ENCODE measurements around the gene COL18A1. TPM values are rescaled to one million over a fixed set of nuclear protein-coding genes. Genes with fewer than 3 reads are reported as not detected.

COL18A1 gene
- total and polyA plus RNA-seq, 9 of the 15 experiments (the other 6 are each of a cell fraction or from before 2014, with no cell fraction given), result 0.14 to 16.4 (median 2.0) TPM

- TF ChIP-seq MYNN (IDR thresholded peaks at IDR 0.05) (peak; percentile 94; the same call in 1 of the 2 replicates), MYNN (CRISPR knock-in tag; IDR thresholded peaks at IDR 0.05) (no peak), SOX6 (IDR thresholded peaks at IDR 0.05) (peak; percentile 95), CBX5 (IDR thresholded peaks at IDR 0.05; ENCODE audit: borderline replicate concordance, low read depth) (0 out of 2 replicates have a peak, but pooled peaks have one; percentile 40), NCOR1 (IDR thresholded peaks at IDR 0.05) (peak; percentile 98), SREBF2 (CRISPR knock-in tag; IDR thresholded peaks at IDR 0.05) (no peak), ZNF57 (CRISPR knock-in tag; IDR thresholded peaks at IDR 0.05) (no peak), TFAM (CRISPR knock-in tag; conservative IDR thresholded peaks at IDR 0.05) (no peak), ZNF124 (CRISPR knock-in tag; IDR thresholded peaks at IDR 0.05) (no peak), FOXK1 (CRISPR knock-in tag; IDR thresholded peaks at IDR 0.05; ENCODE audit: borderline replicate concordance) (no peak), POLR2AphosphoS5 (IDR thresholded peaks at IDR 0.05; ENCODE audit: control insufficient read depth, insufficient read depth, low read depth, low read length) (peak; percentile 98), L3MBTL2 (IDR thresholded peaks at IDR 0.05) (peak; percentile 93), BHLHE40 (IDR thresholded peaks at IDR 0.05; ENCODE audit: low read length) (peak; percentile 88), PHF8 (IDR thresholded peaks at IDR 0.05; ENCODE audit: borderline replicate concordance, low read length) (peak; percentile 30; the same call in 1 of the 2 replicates), U2AF2 (optimal IDR thresholded peaks at IDR 0.05; ENCODE audit: low read depth, low read length) (no peak), KAT8 (IDR thresholded peaks at IDR 0.05; ENCODE audit: low read depth) (no peak), NR2C2 (CRISPR knock-in tag; IDR thresholded peaks at IDR 0.05) (no peak), NR2C2 (tag; IDR thresholded peaks at IDR 0.05) (peak; percentile 74), ZNF695 (CRISPR knock-in tag; IDR thresholded peaks at IDR 0.05) (no peak)
- TF ChIP-seq, protein P1, sequence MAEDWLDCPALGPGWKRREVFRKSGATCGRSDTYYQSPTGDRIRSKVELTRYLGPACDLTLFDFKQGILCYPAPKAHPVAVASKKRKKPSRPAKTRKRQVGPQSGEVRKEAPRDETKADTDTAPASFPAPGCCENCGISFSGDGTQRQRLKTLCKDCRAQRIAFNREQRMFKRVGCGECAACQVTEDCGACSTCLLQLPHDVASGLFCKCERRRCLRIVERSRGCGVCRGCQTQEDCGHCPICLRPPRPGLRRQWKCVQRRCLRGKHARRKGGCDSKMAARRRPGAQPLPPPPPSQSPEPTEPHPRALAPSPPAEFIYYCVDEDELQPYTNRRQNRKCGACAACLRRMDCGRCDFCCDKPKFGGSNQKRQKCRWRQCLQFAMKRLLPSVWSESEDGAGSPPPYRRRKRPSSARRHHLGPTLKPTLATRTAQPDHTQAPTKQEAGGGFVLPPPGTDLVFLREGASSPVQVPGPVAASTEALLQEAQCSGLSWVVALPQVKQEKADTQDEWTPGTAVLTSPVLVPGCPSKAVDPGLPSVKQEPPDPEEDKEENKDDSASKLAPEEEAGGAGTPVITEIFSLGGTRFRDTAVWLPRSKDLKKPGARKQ (CRISPR knock-in tag; IDR thresholded peaks at IDR 0.05), result no peak
- TF ChIP-seq, protein P2, sequence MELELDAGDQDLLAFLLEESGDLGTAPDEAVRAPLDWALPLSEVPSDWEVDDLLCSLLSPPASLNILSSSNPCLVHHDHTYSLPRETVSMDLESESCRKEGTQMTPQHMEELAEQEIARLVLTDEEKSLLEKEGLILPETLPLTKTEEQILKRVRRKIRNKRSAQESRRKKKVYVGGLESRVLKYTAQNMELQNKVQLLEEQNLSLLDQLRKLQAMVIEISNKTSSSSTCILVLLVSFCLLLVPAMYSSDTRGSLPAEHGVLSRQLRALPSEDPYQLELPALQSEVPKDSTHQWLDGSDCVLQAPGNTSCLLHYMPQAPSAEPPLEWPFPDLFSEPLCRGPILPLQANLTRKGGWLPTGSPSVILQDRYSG (tag; conservative IDR thresholded peaks at IDR 0.05; ENCODE audit: low read depth), result no peak
- TF ChIP-seq, protein P3, sequence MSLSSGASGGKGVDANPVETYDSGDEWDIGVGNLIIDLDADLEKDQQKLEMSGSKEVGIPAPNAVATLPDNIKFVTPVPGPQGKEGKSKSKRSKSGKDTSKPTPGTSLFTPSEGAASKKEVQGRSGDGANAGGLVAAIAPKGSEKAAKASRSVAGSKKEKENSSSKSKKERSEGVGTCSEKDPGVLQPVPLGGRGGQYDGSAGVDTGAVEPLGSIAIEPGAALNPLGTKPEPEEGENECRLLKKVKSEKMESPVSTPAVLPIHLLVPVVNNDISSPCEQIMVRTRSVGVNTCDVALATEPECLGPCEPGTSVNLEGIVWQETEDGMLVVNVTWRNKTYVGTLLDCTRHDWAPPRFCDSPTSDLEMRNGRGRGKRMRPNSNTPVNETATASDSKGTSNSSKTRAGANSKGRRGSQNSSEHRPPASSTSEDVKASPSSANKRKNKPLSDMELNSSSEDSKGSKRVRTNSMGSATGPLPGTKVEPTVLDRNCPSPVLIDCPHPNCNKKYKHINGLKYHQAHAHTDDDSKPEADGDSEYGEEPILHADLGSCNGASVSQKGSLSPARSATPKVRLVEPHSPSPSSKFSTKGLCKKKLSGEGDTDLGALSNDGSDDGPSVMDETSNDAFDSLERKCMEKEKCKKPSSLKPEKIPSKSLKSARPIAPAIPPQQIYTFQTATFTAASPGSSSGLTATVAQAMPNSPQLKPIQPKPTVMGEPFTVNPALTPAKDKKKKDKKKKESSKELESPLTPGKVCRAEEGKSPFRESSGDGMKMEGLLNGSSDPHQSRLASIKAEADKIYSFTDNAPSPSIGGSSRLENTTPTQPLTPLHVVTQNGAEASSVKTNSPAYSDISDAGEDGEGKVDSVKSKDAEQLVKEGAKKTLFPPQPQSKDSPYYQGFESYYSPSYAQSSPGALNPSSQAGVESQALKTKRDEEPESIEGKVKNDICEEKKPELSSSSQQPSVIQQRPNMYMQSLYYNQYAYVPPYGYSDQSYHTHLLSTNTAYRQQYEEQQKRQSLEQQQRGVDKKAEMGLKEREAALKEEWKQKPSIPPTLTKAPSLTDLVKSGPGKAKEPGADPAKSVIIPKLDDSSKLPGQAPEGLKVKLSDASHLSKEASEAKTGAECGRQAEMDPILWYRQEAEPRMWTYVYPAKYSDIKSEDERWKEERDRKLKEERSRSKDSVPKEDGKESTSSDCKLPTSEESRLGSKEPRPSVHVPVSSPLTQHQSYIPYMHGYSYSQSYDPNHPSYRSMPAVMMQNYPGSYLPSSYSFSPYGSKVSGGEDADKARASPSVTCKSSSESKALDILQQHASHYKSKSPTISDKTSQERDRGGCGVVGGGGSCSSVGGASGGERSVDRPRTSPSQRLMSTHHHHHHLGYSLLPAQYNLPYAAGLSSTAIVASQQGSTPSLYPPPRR (CRISPR knock-in tag; IDR thresholded peaks at IDR 0.05; ENCODE audit: borderline replicate concordance), result peak; percentile 93; the same call in 1 of the 2 replicates
Measured at GRCh38 chr21:45410865-45411809, 6.2 kb downstream of the COL18A1 start (continued).
